SJSA1 (cell line): ENCODE data around the gene SIK2. TPM values are rescaled to one million over a fixed set of nuclear protein-coding genes. Genes with fewer than 3 reads are reported as not detected.

Source experiments
- DNase-seq, 2 experiments: peaks; one replicate each; pipeline ENCODE4 v3.0.0-alpha.2; 2015 to 2020; ENCODE audit warnings: low spot score in 2 of 2, low read depth in 1 of 2
- H3K27ac ChIP-seq: fragments of 250-450 bp; sonication (Bioruptor Pico); 2 replicates; pipeline ENCODE4 v1.5.1; 2020; ENCODE audit warnings: mild to moderate bottlenecking, moderate library complexity
- H3K27me3 ChIP-seq: fragments of 250-450 bp; sonication (Bioruptor Pico); replicated peaks from 2 replicates; pipeline ENCODE4 v1.5.1; 2020; ENCODE audit warnings: mild to moderate bottlenecking, moderate library complexity
- H3K36me3 ChIP-seq: fragments of 250-450 bp; sonication (Bioruptor Pico); 2 replicates; pipeline ENCODE4 v1.5.1; 2020; ENCODE audit warnings: mild to moderate bottlenecking
- H3K4me1 ChIP-seq: fragments of 250-450 bp; sonication (Bioruptor Pico); replicated peaks from 2 replicates; pipeline ENCODE4 v1.6.1; 2021; ENCODE audit warnings: mild to moderate bottlenecking
- H3K4me3 ChIP-seq: fragments of 250-450 bp; sonication (Bioruptor Pico); 2 replicates; pipeline ENCODE4 v1.5.1; 2020; ENCODE audit warnings: mild to moderate bottlenecking
- H3K9me3 ChIP-seq: fragments of 250-450 bp; sonication (Bioruptor Pico); replicated peaks from 2 replicates; pipeline ENCODE4 v1.5.1; 2020; ENCODE audit warnings: mild to moderate bottlenecking
- total RNA-seq: library from RNA; depleted of rRNA; stranded (reverse); fragments of >200 nt; shearing (Covaris generic); gene quantifications from 2 replicates; pipeline ENCODE4 v1.2.3, GENCODE V29; 2014

SIK2 gene
- total RNA-seq, 1 experiment from 2014 or later, result 9.6 TPM

- no peak for DNase-seq
- H3K4me1 ChIP-seq, result peaks cover 44% of the 10 kb centered on the region
Measured at GRCh38 chr11:111730871-111731591, 128.8 kb downstream of the SIK2 start.

GRCh38 chr11:111731821-111732220 is 129.6 kb downstream of the SIK2 start:
- no peak for DNase-seq
- H3K4me3 ChIP-seq, result no peak overlapping the region
- no peaks in the 10 kb centered on the region for H3K9me3 ChIP-seq
- no peaks in the 10 kb centered on the region for H3K27me3 ChIP-seq
- no peak overlapping the region for H3K27ac ChIP-seq
- H3K4me1 ChIP-seq, result peaks cover 52% of the 10 kb centered on the region
- H3K36me3 ChIP-seq, result peaks cover 6% of the 10 kb centered on the region

More at GRCh38 chr11:111730871-111731591, 128.8 kb downstream of the SIK2 start:
- no peaks in the 10 kb centered on the region for H3K27me3 ChIP-seq
- H3K27ac ChIP-seq, result no peak overlapping the region
- H3K9me3 ChIP-seq, result no peaks in the 10 kb centered on the region
- peaks cover under 1% of the 10 kb centered on the region; the same call in 1 of the 2 replicates for H3K36me3 ChIP-seq
- no peak overlapping the region for H3K4me3 ChIP-seq

DNA sequence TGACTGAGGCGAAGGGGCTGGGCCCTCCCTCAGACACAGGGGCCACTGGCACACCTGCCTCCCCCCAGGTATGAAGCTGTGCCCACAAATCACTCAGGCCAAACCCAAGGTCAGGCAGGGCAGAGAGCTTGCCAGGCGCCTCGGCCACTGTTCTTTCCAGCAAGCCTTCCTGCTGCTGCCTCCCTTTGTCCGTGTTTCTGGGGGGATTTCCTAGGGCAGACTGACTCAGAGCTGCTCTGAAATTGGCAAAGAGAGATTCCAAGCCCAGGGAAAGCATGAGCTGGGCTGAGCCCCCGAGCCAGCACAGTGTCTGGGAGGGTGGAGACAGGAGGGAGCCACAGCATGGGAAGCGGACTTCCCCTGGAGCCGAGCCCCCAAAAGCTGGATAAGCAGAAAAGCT is 130.8 kb downstream of the SIK2 start:
- Histone ChIP-seq H3K36me3 (peaks cover 6% of the 10 kb centered on the region), H3K27me3 (no peaks in the 10 kb centered on the region), H3K27ac (peak overlapping the region; percentile 95), H3K9me3 (no peaks in the 10 kb centered on the region), H3K4me3 (no peak overlapping the region), H3K4me1 (peaks cover 54% of the 10 kb centered on the region)
- DNase-seq, result peak; percentile 61 to 72

GRCh38 chr11:111733611-111734088 is 131.4 kb downstream of the SIK2 start:
- Histone ChIP-seq H3K27me3 (no peaks in the 10 kb centered on the region), H3K9me3 (no peaks in the 10 kb centered on the region), H3K36me3 (peaks cover 6% of the 10 kb centered on the region), H3K4me3 (no peak overlapping the region), H3K4me1 (peaks cover 54% of the 10 kb centered on the region), H3K27ac (peak overlapping the region; percentile 95)
- DNase-seq, result peak in 1 of 2 experiments; percentile 31

DNA sequence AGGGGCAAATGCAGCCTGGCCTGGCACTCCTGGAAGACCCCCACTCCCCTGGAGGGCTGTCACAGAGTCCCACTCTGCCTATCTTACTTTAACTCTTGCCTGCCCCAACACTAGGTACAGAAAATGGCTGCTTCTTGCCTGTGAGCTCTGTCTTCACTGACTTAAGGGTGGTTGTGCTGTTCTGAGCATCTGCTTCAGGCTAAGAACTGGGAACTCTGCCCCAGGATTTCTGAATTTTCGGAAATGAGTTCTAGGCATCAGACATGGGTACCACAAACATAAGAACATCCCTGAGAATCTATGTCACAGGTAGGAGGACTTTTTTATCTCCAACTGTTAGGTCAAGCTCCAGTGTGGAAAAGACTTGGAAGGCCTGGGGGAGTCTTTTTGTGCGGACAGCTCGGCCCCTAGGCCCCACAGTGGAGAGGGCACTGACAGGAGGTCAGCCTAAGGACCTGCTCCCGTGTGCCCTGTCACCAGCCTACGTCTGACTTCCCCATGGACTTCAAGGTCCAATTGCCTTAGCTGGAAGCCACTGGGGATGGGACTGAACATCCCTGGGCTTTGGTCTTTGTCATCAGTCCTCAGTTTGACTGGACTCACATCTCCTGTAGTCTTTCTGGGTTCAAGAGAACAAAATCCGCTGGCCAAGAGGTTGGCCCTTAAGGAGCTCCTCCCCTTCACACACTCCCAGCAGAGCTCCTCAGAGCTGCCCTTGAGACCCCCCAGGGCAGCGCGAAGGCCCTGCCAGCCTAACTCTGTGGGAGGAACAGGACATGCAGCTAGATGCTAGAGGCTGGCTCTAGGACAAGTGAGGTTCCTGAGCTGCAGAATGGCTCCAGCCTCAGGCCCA is 132.1 kb downstream of the SIK2 start:
- no peak overlapping the region for H3K4me3 ChIP-seq
- H3K4me1 ChIP-seq, result peaks cover 54% of the 10 kb centered on the region
- no peaks in the 10 kb centered on the region for H3K27me3 ChIP-seq
- no peak for DNase-seq
- no peaks in the 10 kb centered on the region for H3K9me3 ChIP-seq
- H3K36me3 ChIP-seq, result peaks cover 6% of the 10 kb centered on the region
- H3K27ac ChIP-seq, result peak overlapping the region; percentile 95

- Histone ChIP-seq H3K9me3 (no peaks in the 10 kb centered on the region), H3K4me3 (no peak overlapping the region)
Measured at GRCh38 chr11:111734954-111735261, 132.7 kb downstream of the SIK2 start.

GRCh38 chr11:111735262-111736116 is 133.2 kb downstream of the SIK2 start:
- Histone ChIP-seq H3K36me3 (peaks cover 7% of the 10 kb centered on the region), H3K27ac (peak overlapping the region; percentile 95), H3K27me3 (no peaks in the 10 kb centered on the region), H3K4me1 (peaks cover 48% of the 10 kb centered on the region), H3K4me3 (peak overlapping the region; percentile 11; the same call in 1 of the 2 replicates), H3K9me3 (no peaks in the 10 kb centered on the region)
- peak; percentile 78 to 82 for DNase-seq

More at GRCh38 chr11:111734954-111735261, 132.7 kb downstream of the SIK2 start:
- H3K27ac ChIP-seq, result peak overlapping the region; percentile 95
- DNase-seq, result no peak
- peaks cover 48% of the 10 kb centered on the region for H3K4me1 ChIP-seq
- H3K27me3 ChIP-seq, result no peaks in the 10 kb centered on the region
- peaks cover 6% of the 10 kb centered on the region for H3K36me3 ChIP-seq

GRCh38 chr11:111736181-111736590 is 133.9 kb downstream of the SIK2 start:
- H3K9me3 ChIP-seq, result no peaks in the 10 kb centered on the region
- H3K4me1 ChIP-seq, result peaks cover 48% of the 10 kb centered on the region
- peaks cover 10% of the 10 kb centered on the region for H3K36me3 ChIP-seq
- no peak for DNase-seq
- no peaks in the 10 kb centered on the region for H3K27me3 ChIP-seq
- H3K4me3 ChIP-seq, result no peak overlapping the region
- peak overlapping the region; percentile 95 for H3K27ac ChIP-seq

DNA sequence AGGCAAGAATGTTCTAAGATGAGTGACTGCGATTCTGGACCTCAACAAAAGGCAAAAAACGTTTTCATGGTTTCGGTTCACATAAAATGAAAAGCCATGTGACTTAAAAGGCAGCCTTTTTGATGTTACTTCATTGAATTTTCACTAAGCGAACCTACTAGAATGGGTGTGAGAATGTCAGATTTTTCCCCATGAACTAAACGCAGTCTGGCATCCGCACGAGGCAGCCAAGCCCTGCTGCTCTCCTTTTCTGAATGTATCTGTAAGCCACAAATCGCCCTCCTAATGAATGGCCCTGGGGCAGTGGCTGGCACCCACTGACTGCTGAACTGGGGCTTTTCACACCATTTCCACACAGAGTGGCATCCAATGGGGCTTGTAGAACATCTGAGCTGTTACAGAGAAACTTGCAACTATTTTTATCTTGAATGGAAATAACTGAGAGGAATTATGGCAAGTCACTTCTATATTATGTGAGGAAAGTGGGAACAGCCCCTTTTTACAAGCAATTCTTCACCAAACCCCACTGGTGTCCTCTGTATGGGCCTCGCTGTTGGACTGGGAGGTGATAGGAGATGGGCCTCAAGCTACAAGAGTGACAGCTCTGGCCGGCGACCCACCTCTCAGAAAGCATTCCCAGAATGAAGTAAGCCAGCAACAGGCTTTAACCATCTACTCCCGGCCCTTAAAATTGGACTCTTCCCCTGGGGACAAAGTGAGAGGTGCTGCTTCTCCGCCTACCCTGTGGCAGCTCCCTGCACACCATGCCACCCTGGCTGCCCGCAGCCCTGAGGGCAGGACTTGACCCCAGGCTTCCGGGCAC is 134.6 kb downstream of the SIK2 start:
- H3K4me3 ChIP-seq, result no peak overlapping the region
- H3K27me3 ChIP-seq, result no peaks in the 10 kb centered on the region
- H3K27ac ChIP-seq, result peak overlapping the region; percentile 95
- no peak for DNase-seq
- H3K9me3 ChIP-seq, result no peaks in the 10 kb centered on the region
- peaks cover 16% of the 10 kb centered on the region for H3K36me3 ChIP-seq
- H3K4me1 ChIP-seq, result peaks cover 48% of the 10 kb centered on the region

- peaks cover 44% of the 10 kb centered on the region for H3K4me1 ChIP-seq
- no peaks in the 10 kb centered on the region for H3K9me3 ChIP-seq
- H3K36me3 ChIP-seq, result peaks cover 23% of the 10 kb centered on the region
- H3K27ac ChIP-seq, result no peak overlapping the region
- H3K4me3 ChIP-seq, result no peak overlapping the region
- no peaks in the 10 kb centered on the region for H3K27me3 ChIP-seq
- no peak for DNase-seq
Measured at GRCh38 chr11:111737444-111738210, 135.4 kb downstream of the SIK2 start.

DNA sequence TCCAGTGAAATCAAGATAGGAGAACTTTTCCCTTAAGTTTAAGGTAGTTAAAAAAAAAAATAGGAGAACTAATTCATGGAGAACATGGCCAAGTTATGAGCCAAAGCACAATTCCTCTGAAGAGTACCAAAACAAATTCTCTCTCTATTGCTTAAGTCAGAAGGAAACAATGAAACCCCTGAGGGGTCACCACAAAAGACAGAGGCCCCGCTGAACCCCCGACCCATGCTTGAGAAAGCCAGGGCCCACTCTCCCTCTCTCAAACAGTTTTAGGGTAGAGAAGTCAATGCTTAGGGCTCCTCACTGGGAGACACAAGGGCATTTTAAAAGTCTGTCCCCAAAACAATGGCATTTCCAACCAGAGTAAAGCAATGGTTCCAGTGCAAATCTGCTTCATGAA is 137.1 kb downstream of the SIK2 start:
- Histone ChIP-seq H3K9me3 (no peaks in the 10 kb centered on the region), H3K36me3 (peaks cover 34% of the 10 kb centered on the region), H3K4me3 (no peak overlapping the region), H3K27ac (no peak overlapping the region), H3K4me1 (peaks cover 27% of the 10 kb centered on the region), H3K27me3 (no peaks in the 10 kb centered on the region)
- no peak for DNase-seq

GRCh38 chr11:111741751-111742150 is 139.5 kb downstream of the SIK2 start:
- H3K4me1 ChIP-seq, result peaks cover 20% of the 10 kb centered on the region
- peaks cover 45% of the 10 kb centered on the region for H3K36me3 ChIP-seq
- no peaks in the 10 kb centered on the region for H3K27me3 ChIP-seq
- H3K9me3 ChIP-seq, result no peaks in the 10 kb centered on the region
- H3K4me3 ChIP-seq, result no peak overlapping the region
- no peak overlapping the region for H3K27ac ChIP-seq
- no peak for DNase-seq
